ENCODE results near the gene TRPV6.

TRPV6 gene

DNA sequence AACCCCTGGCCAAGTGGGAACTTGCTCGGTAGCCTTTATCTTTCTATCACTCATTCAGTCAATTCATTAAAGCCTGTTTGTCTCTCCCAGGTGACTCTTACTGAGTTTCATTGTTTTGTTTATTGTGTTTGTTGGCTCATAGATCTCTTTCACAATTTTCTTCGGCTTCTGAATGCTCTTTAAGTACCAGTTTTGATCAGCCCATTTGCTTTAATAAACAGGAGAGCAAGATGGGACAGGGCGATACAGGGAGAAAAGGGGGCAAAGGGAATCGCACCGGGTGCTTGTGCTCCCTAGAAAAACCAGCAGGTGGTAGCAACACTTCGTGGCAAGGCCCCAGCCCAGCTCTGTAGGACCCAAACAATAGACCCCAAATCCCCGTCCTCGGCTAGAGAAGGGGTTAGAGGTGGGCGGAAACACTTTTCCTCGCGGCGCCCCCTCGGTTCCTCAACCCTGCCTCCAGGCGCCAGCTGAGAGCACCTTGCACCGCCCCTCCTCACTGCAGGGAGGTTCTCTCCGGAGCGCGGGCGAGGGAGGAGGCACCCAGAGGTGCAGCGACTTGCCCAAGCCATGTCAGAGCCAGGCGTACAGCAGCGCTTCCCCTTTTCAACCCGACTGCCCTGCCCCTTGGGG lies 31.7 kb downstream of the TRPV6 start:
- DNase-seq (ENCODE audit: low read depth in 2 of 2), result peak; percentile 56 to 58

DNA sequence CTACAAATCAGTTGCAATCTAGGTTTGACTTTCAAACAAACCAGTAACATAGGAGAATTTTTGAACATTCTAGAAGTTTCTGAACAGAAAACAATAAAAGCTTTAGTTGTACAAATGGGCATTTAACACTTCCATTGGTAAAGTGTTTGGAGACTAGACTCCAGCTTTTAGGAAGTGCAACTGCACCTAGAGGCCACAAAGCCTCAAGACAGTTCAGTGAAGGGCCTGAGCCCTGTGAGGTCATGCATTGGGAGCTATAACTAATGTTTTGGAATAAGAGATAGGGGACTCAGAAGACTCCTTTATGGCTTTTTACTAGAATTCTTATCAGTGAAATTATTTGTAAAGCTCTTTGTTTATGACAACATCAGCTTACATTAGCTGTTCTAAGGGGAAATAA lies 33.6 kb downstream of the TRPV6 start:
- no peak for DNase-seq (ENCODE audit: low read depth in 2 of 2)

DNA sequence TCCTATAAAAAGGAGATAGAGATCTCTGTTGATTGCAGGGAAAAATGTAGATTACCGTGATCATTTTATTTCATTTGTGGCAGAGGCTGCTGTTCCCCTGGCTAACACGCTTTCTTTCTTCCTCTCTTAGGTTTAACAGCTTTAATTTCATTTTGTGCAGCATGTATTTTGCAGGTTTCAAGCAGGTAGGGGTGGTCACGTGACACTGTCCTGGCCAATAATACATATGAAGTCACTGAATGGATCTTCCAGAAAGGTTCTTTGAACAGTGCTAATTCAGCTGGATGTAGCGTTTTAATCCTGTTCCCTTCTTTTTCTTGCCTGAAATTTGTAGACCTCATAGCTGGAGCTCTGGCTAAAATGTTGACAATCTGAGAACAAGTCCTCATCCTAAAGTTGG lies 34.3 kb downstream of the TRPV6 start:
- DNase-seq (ENCODE audit: low read depth in 2 of 2), result no peak

DNA sequence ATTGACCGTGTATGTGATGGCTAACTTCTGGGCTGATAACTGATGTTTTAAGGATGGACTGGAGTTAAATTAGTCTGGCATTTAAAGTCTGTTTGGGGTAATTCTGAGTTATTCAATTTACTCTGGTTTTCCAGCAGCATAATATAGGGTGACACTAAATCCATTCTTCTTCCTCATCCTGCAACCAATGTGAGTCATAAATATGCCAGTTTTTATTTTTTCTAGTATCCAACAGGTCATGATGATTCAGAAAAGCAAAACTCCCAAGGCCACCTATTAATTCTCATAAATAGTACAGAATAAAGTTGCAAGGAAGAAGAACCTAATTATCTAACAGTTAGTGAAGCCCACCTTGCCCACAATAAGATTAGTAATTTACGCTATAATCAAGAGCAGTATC lies 38.2 kb downstream of the TRPV6 start:
- DNase-seq (ENCODE audit: low read depth in 2 of 2), result no peak

DNA sequence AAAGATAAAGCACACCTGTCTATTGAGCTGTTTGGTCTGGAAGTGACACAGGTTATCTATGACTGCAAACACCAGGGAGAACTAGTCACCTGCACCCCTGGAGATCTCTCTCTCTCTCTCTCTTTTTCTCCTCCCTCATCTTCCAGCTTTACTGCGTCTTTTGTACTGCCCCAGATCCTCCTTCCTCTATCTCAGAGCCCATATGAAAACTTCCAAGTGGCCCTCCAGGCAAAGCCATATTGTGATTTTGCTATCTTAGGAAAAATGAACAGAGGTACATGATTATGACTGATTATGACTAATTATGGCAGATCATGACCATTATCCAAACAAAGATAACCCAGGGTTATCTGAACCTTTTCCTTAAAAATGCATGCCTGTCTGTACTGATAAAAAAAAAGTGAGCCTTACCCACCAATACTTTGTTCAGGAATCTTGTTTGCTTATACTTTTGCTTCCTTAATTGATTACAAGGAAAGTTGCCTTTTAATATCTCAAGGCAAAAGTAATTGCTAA lies 43.2 kb downstream of the TRPV6 start:
- DNase-seq (ENCODE audit: low read depth in 2 of 2), result no peak

GRCh38 chr7:142838461-142839213 lies 46.9 kb downstream of the TRPV6 start:
- no peak for DNase-seq (ENCODE audit: low read depth in 2 of 2)

DNA sequence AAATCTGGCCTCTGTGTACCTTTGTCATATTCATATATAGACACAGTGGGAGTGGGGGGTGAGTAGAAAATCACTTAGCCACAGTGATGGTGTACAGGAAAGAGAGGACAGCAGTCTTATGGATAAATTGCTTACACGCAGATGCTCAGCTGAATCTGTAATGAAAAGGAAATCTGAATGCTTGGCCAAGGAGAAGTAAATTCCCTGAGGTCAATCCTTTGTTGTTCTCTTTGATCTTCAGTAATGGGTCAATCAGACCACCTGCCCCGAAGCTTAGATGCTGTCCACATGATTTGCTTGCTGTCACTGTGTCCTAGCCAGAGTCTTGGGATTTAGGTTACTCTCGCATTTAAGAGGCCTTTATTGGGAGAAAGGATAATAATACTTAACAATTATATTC lies 49.1 kb downstream of the TRPV6 start:
- no peak for DNase-seq (ENCODE audit: low read depth in 2 of 2)

DNA sequence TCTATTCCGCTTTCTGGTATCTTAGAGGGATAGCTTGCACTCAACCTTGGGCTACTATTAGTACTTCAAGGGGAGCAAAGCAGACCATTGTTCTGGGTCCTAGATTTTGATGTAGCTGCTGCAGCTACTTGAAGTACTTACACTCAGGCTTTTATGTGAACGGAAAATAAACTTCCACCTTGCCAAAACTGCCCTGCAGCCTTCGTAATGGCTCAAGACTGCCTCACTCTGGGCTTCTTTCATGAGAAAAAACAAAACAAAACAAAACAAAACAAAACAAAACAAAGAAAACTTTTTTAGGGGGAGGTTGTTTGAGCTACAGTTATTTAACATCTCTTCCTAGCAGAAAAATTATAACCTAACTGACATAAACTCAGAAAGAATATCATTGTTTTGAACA lies 50.1 kb downstream of the TRPV6 start:
- no peak for DNase-seq (ENCODE audit: low read depth in 2 of 2)

DNA sequence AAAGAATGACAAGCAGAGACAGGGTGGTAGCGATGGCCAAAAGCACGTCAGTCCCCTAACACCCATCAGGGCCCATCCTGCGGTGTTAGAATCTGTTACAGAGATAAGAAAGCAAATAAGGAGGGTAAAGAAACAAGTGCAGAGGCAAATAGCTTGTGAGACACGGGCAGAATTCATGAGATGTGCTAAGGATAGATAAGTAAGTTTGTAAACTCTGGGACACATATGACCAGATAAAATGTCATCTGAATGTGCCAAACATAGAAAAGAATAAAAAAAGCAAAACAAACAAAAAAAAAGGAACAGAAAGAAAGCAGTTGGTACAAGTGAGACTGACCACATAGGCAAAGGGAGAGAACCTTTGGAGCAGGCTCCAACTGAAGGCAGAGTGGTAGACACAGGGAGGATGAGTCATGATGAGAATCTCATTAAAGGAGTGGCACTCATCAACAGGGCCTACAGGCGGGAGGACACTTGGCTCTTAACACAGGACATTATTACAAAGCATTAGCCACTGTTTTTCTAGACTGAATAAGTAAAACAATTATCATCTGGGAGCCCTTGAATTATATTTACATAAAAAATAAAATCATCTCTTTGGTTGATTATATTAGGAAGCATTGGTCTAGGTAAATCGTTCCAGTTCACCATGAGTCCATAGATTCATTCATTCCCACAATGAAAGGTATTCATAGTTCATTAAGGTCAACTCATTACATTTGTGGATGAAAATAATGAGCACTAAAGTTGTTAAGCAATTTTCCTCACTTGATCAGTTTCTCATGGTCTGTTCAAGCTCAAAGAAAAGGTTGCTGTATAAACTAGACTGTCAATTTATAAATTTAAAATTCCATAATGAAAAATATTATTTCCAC lies 52.1 kb downstream of the TRPV6 start:
- no peak for DNase-seq (ENCODE audit: low read depth in 2 of 2)

DNA sequence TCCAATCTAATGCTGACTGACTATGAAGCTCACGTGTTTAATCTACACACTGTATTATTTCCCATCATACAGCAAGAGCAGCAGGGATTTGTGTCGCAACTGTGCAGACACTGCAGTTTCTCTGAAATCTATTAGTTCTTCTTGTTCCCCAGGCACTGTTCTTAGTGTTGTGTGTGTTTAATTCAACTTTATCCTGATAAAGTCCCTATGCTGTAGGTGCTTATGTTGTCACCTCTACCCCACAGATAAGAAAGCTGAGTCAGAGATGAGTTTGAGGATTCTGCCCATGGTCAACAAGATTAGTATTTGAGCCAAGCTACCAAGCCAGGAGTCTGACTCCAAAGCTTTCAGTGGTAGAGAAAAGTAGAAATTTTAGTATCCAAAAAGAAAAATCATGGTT lies 53.1 kb downstream of the TRPV6 start:
- DNase-seq (ENCODE audit: low read depth in 2 of 2), result no peak

- DNase-seq (ENCODE audit: low read depth in 2 of 2), result no peak
These were observed 57.5 kb downstream of the TRPV6 start for GRCh38 chr7:142827951-142828500.

GRCh38 chr7:142822714-142823113 lies 62.8 kb downstream of the TRPV6 start:
- DNase-seq (ENCODE audit: low read depth in 2 of 2), result no peak

Measured in stimulated activated CD4-positive, alpha-beta T cell treated with anti-CD3 and anti-CD28 coated beads, Interleukin-4, amount 100 ng/mL, for 48 hours (primary cell).